GM23338 (cell line): ENCODE results near the gene PEAR1.

Experiments
- EZH2 ChIP-seq: fragments of 200-600 bp; sonication (generic); IDR thresholded peaks from one replicate; pipeline ENCODE4 v1.8.0; 2017; ENCODE audit warnings: antibody characterized with exemption, mild to moderate bottlenecking, low read depth; ENCODE audit not compliant: unreplicated experiment
- EZH2phosphoT487 ChIP-seq: fragments of 200-600 bp; sonication (generic); IDR thresholded peaks from one replicate; pipeline ENCODE4 v1.8.1; 2018; ENCODE audit warnings: antibody characterized with exemption; ENCODE audit not compliant: unreplicated experiment
- REST ChIP-seq: IDR thresholded peaks from one replicate; pipeline ENCODE4 v1.6.1; 2018; ENCODE audit warnings: antibody characterized with exemption; ENCODE audit not compliant: unreplicated experiment
- ZNF114 ChIP-seq: fragments of 250-450 bp; sonication (Bioruptor Pico); IDR thresholded peaks from 2 replicates; pipeline ENCODE4 v1.5.0; 2020; ENCODE audit warnings: mild to moderate bottlenecking, moderate library complexity
- TF ChIP-seq, protein P1 (sequence below), 2 experiments: fragments of 200-600 bp in 1 of 2; sonication (generic) in 1 of 2; conservative IDR thresholded peaks; 2 replicates each; pipeline versions ENCODE4 v1.5.1 to v1.6.1; 2016 to 2017; ENCODE audit warnings: antibody characterized with exemption in 2 of 2, low read depth in 2 of 2, mild to moderate bottlenecking in 2 of 2, moderate library complexity in 1 of 2

DNA sequence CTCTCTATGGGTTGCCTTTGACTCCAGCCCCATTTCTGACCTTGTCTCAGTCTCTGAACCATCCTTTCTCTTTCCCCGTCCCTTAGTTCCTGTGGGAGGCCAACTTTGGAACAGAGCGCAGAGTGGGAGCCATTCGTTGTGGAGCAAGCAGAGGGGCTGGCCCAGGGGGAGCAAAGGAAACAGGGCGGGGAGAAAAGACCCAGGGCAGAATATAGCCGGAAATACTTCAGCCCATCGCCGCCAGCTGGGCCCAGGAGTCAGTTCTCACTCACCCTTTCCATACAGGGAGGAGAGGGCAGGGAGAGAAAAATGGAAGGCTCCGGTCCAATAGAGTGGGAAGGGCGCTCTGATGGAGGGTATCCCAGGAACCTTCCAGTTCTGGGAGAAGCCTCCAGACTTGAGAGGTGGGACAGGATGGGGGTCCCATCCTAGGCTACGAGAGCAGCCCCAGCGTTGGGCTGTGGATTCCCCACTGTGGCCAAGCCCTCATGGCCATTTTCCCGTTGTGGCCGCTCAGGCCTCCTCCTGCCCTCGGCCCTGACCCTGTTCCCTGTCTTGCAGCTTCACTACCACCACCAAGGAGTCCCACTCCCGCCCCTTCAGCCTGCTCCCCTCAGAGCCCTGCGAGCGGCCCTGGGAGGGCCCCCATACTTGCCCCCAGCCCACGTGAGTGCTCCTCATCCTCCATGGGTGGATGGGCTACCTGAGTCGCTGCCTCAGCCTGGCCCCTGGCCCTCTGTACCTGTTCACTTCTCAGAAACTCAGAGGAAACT is 10.9 kb downstream of the PEAR1 start:
- TF ChIP-seq, protein P1, sequence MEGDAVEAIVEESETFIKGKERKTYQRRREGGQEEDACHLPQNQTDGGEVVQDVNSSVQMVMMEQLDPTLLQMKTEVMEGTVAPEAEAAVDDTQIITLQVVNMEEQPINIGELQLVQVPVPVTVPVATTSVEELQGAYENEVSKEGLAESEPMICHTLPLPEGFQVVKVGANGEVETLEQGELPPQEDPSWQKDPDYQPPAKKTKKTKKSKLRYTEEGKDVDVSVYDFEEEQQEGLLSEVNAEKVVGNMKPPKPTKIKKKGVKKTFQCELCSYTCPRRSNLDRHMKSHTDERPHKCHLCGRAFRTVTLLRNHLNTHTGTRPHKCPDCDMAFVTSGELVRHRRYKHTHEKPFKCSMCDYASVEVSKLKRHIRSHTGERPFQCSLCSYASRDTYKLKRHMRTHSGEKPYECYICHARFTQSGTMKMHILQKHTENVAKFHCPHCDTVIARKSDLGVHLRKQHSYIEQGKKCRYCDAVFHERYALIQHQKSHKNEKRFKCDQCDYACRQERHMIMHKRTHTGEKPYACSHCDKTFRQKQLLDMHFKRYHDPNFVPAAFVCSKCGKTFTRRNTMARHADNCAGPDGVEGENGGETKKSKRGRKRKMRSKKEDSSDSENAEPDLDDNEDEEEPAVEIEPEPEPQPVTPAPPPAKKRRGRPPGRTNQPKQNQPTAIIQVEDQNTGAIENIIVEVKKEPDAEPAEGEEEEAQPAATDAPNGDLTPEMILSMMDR (conservative IDR thresholded peaks at IDR 0.05; ENCODE audit: low read depth in 2 of 2), result no peak
- no peak for TF ChIP-seq EZH2
- TF ChIP-seq REST, result no peak
- TF ChIP-seq ZNF114 (CRISPR knock-in tag), result no peak
- no peak for TF ChIP-seq EZH2phosphoT487
